Nephron (organoid): ENCODE data around the gene AAGAB.
A peak's percentile ranks its signal among the peaks of the same experiment; 100 is the strongest.

Experiments
- H3K27ac Mint-ChIP-seq, 3 experiments: 2 replicates each; pipeline ENCODE4 v1.8.0; 2020; ENCODE audit warnings: mixed read lengths in 3 of 3, mild to moderate bottlenecking in 2 of 3, moderate library complexity in 1 of 3
- H3K27me3 Mint-ChIP-seq: 2 replicates; pipeline ENCODE4 v1.8.0; 2021; ENCODE audit warnings: low read depth, mild to moderate bottlenecking, moderate library complexity, mixed read lengths
- H3K36me3 Mint-ChIP-seq: 2 replicates; pipeline ENCODE4 v1.8.0; 2020; ENCODE audit warnings: low read depth, mixed read lengths
- H3K4me1 Mint-ChIP-seq: 2 replicates; pipeline ENCODE4 v1.8.0; 2020; ENCODE audit warnings: mixed read lengths
- H3K4me3 Mint-ChIP-seq, 3 experiments: 2 replicates each; pipeline ENCODE4 v1.8.0; 2020; ENCODE audit warnings: mild to moderate bottlenecking in 3 of 3, mixed read lengths in 3 of 3, moderate library complexity in 2 of 3
- H3K9me3 Mint-ChIP-seq: 2 replicates; pipeline ENCODE4 v1.8.0; 2020; ENCODE audit warnings: mixed read lengths
- CTCF ChIP-seq, 3 experiments: fragments of 200-600 bp; sonication (generic); IDR thresholded peaks; one replicate each; pipeline ENCODE4 v1.5.0; 2021; ENCODE audit warnings: antibody characterized with exemption in 3 of 3; ENCODE audit not compliant: unreplicated experiment in 3 of 3

The AAGAB gene

GRCh38 chr15:67183443-67184169, 70.9 kb downstream of the AAGAB start:
- Mint-ChIP-seq H3K27ac (peak overlapping the region; percentile 46 to 70 (median 64)), H3K4me1 (peaks cover 36% of the 10 kb centered on the region), H3K36me3 (peaks cover 67% of the 10 kb centered on the region), H3K9me3 (no peaks in the 10 kb centered on the region), H3K27me3 (no peaks in the 10 kb centered on the region), H3K4me3 (no peak overlapping the region)
- TF ChIP-seq CTCF (IDR thresholded peaks at IDR 0.05; ENCODE audit: unreplicated experiment in 3 of 3), result no peak

- Mint-ChIP-seq H3K36me3 (peaks cover 59% of the 10 kb centered on the region), H3K27me3 (no peaks in the 10 kb centered on the region), H3K27ac (no peak overlapping the region), H3K4me1 (peaks cover 47% of the 10 kb centered on the region), H3K4me3 (no peak overlapping the region), H3K9me3 (no peaks in the 10 kb centered on the region)
- TF ChIP-seq CTCF (IDR thresholded peaks at IDR 0.05; ENCODE audit: unreplicated experiment in 3 of 3), result no peak
Measured at GRCh38 chr15:67181221-67181639, 73.2 kb downstream of the AAGAB start.

- peaks cover 58% of the 10 kb centered on the region for H3K36me3 Mint-ChIP-seq
- peaks cover 47% of the 10 kb centered on the region for H3K4me1 Mint-ChIP-seq
- H3K27ac Mint-ChIP-seq, result no peak overlapping the region
- H3K4me3 Mint-ChIP-seq, result no peak overlapping the region
- no peak for TF ChIP-seq CTCF (IDR thresholded peaks at IDR 0.05; ENCODE audit: unreplicated experiment in 3 of 3)
- no peaks in the 10 kb centered on the region for H3K9me3 Mint-ChIP-seq
- H3K27me3 Mint-ChIP-seq, result no peaks in the 10 kb centered on the region
Measured at GRCh38 chr15:67180514-67181191, 73.8 kb downstream of the AAGAB start.

- Mint-ChIP-seq H3K36me3 (peaks cover 58% of the 10 kb centered on the region), H3K4me1 (peaks cover 47% of the 10 kb centered on the region), H3K27me3 (no peaks in the 10 kb centered on the region), H3K4me3 (no peak overlapping the region), H3K9me3 (no peaks in the 10 kb centered on the region), H3K27ac (no peak overlapping the region)
- no peak for TF ChIP-seq CTCF (IDR thresholded peaks at IDR 0.05; ENCODE audit: unreplicated experiment in 3 of 3)
Measured at GRCh38 chr15:67180035-67180434, 74.4 kb downstream of the AAGAB start.

- Mint-ChIP-seq H3K4me1 (peaks cover 48% of the 10 kb centered on the region), H3K27ac (no peak overlapping the region), H3K27me3 (no peaks in the 10 kb centered on the region), H3K36me3 (peaks cover 56% of the 10 kb centered on the region), H3K9me3 (no peaks in the 10 kb centered on the region), H3K4me3 (no peak overlapping the region)
- no peak for TF ChIP-seq CTCF (IDR thresholded peaks at IDR 0.05; ENCODE audit: unreplicated experiment in 3 of 3)
Measured at GRCh38 chr15:67179411-67179995, 75.0 kb downstream of the AAGAB start.
